PC-9 (cell line): ENCODE measurements around the gene SH3RF3.

Source experiments
- EZH2 ChIP-seq: fragments of 200-600 bp; sonication (generic); IDR thresholded peaks from 2 replicates; pipeline ENCODE4 v1.8.0; 2017; ENCODE audit warnings: antibody characterized with exemption, low read depth
- TF ChIP-seq, protein P1 (sequence below): fragments of 200-600 bp; sonication (generic); conservative IDR thresholded peaks from 2 replicates; pipeline ENCODE4 v1.6.1; 2017; ENCODE audit warnings: mixed run types, antibody characterized with exemption, mild to moderate bottlenecking, moderate library complexity

- no peak for TF ChIP-seq EZH2
- TF ChIP-seq, protein P1, sequence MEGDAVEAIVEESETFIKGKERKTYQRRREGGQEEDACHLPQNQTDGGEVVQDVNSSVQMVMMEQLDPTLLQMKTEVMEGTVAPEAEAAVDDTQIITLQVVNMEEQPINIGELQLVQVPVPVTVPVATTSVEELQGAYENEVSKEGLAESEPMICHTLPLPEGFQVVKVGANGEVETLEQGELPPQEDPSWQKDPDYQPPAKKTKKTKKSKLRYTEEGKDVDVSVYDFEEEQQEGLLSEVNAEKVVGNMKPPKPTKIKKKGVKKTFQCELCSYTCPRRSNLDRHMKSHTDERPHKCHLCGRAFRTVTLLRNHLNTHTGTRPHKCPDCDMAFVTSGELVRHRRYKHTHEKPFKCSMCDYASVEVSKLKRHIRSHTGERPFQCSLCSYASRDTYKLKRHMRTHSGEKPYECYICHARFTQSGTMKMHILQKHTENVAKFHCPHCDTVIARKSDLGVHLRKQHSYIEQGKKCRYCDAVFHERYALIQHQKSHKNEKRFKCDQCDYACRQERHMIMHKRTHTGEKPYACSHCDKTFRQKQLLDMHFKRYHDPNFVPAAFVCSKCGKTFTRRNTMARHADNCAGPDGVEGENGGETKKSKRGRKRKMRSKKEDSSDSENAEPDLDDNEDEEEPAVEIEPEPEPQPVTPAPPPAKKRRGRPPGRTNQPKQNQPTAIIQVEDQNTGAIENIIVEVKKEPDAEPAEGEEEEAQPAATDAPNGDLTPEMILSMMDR = no peak; the same call in 1 of the 2 replicates
Measured at GRCh38 chr2:109530712-109531111, 401.7 kb downstream of the SH3RF3 start.
